K562 (cell line): Measurements from ENCODE around the gene ZNF740. TPM values are rescaled to one million over a fixed set of nuclear protein-coding genes. Genes with fewer than 3 reads are reported as not detected.

Experiments used
- CREB1 ChIP-seq, 2 experiments: sonication (generic) in 1 of 2; formaldehyde crosslinking in 1 of 2; IDR thresholded peaks; 2 replicates each; pipeline versions ENCODE4 v1.6.1 to v1.8.0; 2012 to 2022; ENCODE audit warnings: inconsistent platforms in 1 of 2, mild to moderate bottlenecking in 1 of 2, missing genetic modification reagents in 1 of 2, moderate library complexity in 1 of 2
- CREM ChIP-seq: IDR thresholded peaks from 2 replicates; pipeline ENCODE4 v1.6.1; 2014; ENCODE audit warnings: antibody characterized with exemption, low read depth
- CTBP1 ChIP-seq: fragments of 450-650 bp; IDR thresholded peaks from 2 replicates; pipeline ENCODE4 v1.6.1; 2016; ENCODE audit warnings: borderline replicate concordance
- DPF2 ChIP-seq: fragments of 450-650 bp; IDR thresholded peaks from 2 replicates; pipeline ENCODE4 v1.6.1; 2016
- EZH2 ChIP-seq: IDR thresholded peaks from 2 replicates; pipeline ENCODE4 v1.6.1; 2012; ENCODE audit warnings: low read depth, mild to moderate bottlenecking, inconsistent platforms, low read length, borderline replicate concordance
- FIP1L1 ChIP-seq: fragments of 200-400 bp; formaldehyde crosslinking; IDR thresholded peaks from 2 replicates; pipeline ENCODE4 v1.6.1; 2018; ENCODE audit warnings: mild to moderate bottlenecking, low read depth, low read length; ENCODE audit not compliant: poor library complexity, severe bottlenecking
- HIVEP1 ChIP-seq: fragments of 250-450 bp; sonication (Bioruptor Pico); IDR thresholded peaks from 2 replicates; pipeline ENCODE4 v1.4.0; 2020; ENCODE audit warnings: mild to moderate bottlenecking
- KLF13 ChIP-seq: fragments of 450-650 bp; IDR thresholded peaks from 2 replicates; pipeline ENCODE4 v1.6.1; 2016; ENCODE audit warnings: missing genetic modification characterization, low read depth, mild to moderate bottlenecking, missing compliant biosample characterization, moderate library complexity, borderline replicate concordance
- LCOR ChIP-seq: sonication (generic); formaldehyde crosslinking; IDR thresholded peaks from 2 replicates; pipeline ENCODE4 v1.8.0; 2022; ENCODE audit warnings: mild to moderate bottlenecking, missing genetic modification reagents
- MTA2 ChIP-seq: fragments of 450-650 bp; IDR thresholded peaks from 2 replicates; pipeline ENCODE4 v1.6.1; 2016; ENCODE audit warnings: low read depth
- PML ChIP-seq: IDR thresholded peaks from 2 replicates; pipeline ENCODE4 v1.6.1; 2012; ENCODE audit warnings: low read length, inconsistent platforms
- POLR2B ChIP-seq: fragments of 450-650 bp; IDR thresholded peaks from 2 replicates; pipeline ENCODE4 v1.6.1; 2018; ENCODE audit warnings: low read depth; ENCODE audit not compliant: partially characterized antibody
- POLR2H ChIP-seq: IDR thresholded peaks from 2 replicates; pipeline ENCODE4 v1.6.1; 2016; ENCODE audit warnings: missing genetic modification characterization, low read depth, mild to moderate bottlenecking, control low read depth, missing compliant biosample characterization, moderate library complexity
- SAP30 ChIP-seq: fragments of 200-600 bp; sonication (generic); IDR thresholded peaks from 2 replicates; pipeline ENCODE4 v1.6.1; 2012; ENCODE audit warnings: borderline replicate concordance, low read depth, mild to moderate bottlenecking, moderate library complexity, low read length, control low read depth, inconsistent platforms; ENCODE audit not compliant: insufficient read depth, poor library complexity, severe bottlenecking
- SP1 ChIP-seq: sonication (generic); formaldehyde crosslinking; IDR thresholded peaks from 2 replicates; pipeline ENCODE4 v1.8.1; 2022; ENCODE audit warnings: mild to moderate bottlenecking, missing genetic modification reagents
- SRF ChIP-seq, 2 experiments: fragments of 250-450, 450-650 bp in 1 of 2; sonication (Bioruptor Pico) in 1 of 2; sonication (generic) in 1 of 2; formaldehyde crosslinking; IDR thresholded peaks; 2 replicates each; pipeline versions ENCODE4 v1.5.0 to v1.5.1; 2020 to 2022; ENCODE audit warnings: mild to moderate bottlenecking in 1 of 2, missing genetic modification reagents in 1 of 2
- U2AF1 ChIP-seq: fragments of 200-400 bp; formaldehyde crosslinking; optimal IDR thresholded peaks from 2 replicates; pipeline ENCODE3; 2017; ENCODE audit warnings: mild to moderate bottlenecking, low read depth, low read length, moderate library complexity
- ZNF589 ChIP-seq: fragments of 200-800 bp; sonication (Bioruptor generic); IDR thresholded peaks from 2 replicates; pipeline ENCODE4 v1.6.1; 2016; ENCODE audit warnings: low read depth, missing genetic modification characterization, missing compliant biosample characterization
- polyA plus RNA-seq, 8 experiments: library from polyadenylated mRNA; depleted of rRNA in 4 of 8; stranded (reverse) in 5 of 8; unstranded in 3 of 8; fragments of >200 nt; fragmentation: Nextera tagmentation in 2 of 8; fragmentation: Illumina TruSeq in 1 of 8; extraction: Ambion mirVana in 2 of 8; extraction: Trizol in 1 of 8; gene quantifications; 2 replicates each; pipeline versions ENCODE4 v1.2.1 to v1.2.3, GENCODE V29; 2011 to 2014; ENCODE audit warnings: inconsistent platforms in 1 of 8, missing spikeins in 1 of 8
- total RNA-seq, 7 experiments: library from RNA; depleted of rRNA in 6 of 7; stranded (reverse); fragments of >200 nt in 6 of 7; fragmentation: Illumina TruSeq in 2 of 7; extraction: Trizol in 2 of 7; gene quantifications; 2 replicates each; pipeline versions ENCODE4 v1.2.1 to v1.2.3, GENCODE V29; 2011 to 2021; ENCODE audit warnings: low replicate concordance in 1 of 7
- TF ChIP-seq, protein P1 (sequence below): IDR thresholded peaks from 2 replicates; pipeline ENCODE4 v1.6.1; 2012; ENCODE audit warnings: low read depth, low read length, improper control_type of control experiment, borderline replicate concordance
- TF ChIP-seq, protein P2 (sequence below): sonication (generic); IDR thresholded peaks from 2 replicates; pipeline ENCODE4 v1.6.1; 2016
- TF ChIP-seq, protein P3 (sequence below): fragments of 250-450 bp; sonication (Bioruptor Pico); IDR thresholded peaks from 2 replicates; pipeline ENCODE4 v1.9.0; 2021; ENCODE audit warnings: mild to moderate bottlenecking
- TF ChIP-seq, protein P4 (sequence below): fragments of 450-650 bp; IDR thresholded peaks from 2 replicates; pipeline ENCODE4 v1.6.1; 2016; ENCODE audit warnings: missing biosample characterization, missing genetic modification characterization

The ZNF740 gene
- total and polyA plus RNA-seq, 9 of the 15 experiments (the other 6 are each of a cell fraction or from before 2014, with no cell fraction given): 0.57 to 46.4 (median 18.6) TPM

DNA sequence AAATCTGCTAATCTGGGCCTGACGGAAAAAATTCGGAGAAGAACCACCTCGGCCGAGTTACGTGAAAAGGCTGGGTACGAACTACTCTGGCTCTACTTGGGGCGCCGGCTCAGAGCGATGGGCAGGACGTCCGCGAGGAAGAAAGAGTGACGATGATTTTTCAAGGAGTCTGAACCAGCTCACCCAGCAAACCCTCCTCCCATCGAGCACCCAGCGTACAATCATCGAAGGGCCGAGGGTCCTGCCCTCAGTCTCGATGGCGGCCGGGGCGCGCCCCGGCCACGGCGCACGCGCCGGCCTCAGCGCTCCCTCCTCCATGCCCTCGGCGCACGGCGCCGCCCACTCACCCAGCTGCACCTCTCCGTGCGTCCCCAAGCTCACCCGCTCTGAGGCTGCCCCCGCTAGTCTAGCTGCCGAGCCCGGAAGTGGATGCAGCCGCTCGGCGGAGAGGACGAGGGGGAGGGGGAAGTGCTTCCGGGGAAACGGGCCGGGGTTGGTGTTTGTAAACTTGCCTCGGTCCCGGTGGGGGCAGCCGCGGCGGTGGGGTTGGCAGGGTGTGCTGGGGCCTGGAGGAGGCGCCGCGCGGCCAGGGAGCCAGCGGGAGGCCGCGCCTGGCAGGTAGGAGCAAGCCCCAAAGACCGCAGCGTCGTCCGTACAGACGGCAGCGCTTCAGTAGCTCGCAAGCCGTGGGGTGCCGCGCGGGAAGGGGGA lies at the start of gene ZNF740, which contains the start of gene CSAD (continued):
- TF ChIP-seq, protein P1, sequence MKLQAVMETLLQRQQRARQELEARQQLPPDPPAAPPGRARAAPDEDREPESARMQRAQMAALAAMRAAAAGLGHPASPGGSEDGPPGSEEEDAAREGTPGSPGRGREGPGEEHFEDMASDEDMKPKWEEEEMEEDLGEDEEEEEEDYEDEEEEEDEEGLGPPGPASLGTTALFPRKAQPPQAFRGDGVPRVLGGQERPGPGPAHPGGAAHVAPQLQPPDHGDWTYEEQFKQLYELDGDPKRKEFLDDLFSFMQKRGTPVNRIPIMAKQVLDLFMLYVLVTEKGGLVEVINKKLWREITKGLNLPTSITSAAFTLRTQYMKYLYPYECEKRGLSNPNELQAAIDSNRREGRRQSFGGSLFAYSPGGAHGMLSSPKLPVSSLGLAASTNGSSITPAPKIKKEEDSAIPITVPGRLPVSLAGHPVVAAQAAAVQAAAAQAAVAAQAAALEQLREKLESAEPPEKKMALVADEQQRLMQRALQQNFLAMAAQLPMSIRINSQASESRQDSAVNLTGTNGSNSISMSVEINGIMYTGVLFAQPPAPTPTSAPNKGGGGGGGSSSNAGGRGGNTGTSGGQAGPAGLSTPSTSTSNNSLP: no peak
- TF ChIP-seq SRF (CRISPR knock-in tag; IDR thresholded peaks at IDR 0.05): 0 out of 4 replicates have a peak, but pooled peaks of 1 of the 2 experiments have one; percentile 34
- peak; percentile 72 for TF ChIP-seq MTA2
- TF ChIP-seq FIP1L1: peak; percentile 91
- TF ChIP-seq, protein P2, sequence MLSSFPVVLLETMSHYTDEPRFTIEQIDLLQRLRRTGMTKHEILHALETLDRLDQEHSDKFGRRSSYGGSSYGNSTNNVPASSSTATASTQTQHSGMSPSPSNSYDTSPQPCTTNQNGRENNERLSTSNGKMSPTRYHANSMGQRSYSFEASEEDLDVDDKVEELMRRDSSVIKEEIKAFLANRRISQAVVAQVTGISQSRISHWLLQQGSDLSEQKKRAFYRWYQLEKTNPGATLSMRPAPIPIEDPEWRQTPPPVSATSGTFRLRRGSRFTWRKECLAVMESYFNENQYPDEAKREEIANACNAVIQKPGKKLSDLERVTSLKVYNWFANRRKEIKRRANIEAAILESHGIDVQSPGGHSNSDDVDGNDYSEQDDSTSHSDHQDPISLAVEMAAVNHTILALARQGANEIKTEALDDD: no peak
- TF ChIP-seq POLR2H (tag): peak; percentile 79
- peak; percentile 60 for TF ChIP-seq SP1
- no peak for TF ChIP-seq LCOR (CRISPR knock-in tag)
- 0 out of 2 replicates have a peak, but pooled peaks have one; percentile 55 for TF ChIP-seq ZNF589 (CRISPR knock-in tag)
- TF ChIP-seq, protein P3, sequence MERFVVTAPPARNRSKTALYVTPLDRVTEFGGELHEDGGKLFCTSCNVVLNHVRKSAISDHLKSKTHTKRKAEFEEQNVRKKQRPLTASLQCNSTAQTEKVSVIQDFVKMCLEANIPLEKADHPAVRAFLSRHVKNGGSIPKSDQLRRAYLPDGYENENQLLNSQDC (CRISPR knock-in tag): 0 out of 2 replicates have a peak, but pooled peaks have one; percentile 10
- TF ChIP-seq DPF2: peak; percentile 53; the same call in 1 of the 2 replicates
- peak; percentile 52 for TF ChIP-seq CREB1 (IDR thresholded peaks at IDR 0.05)
- peak; percentile 67 for TF ChIP-seq CREB1 (CRISPR knock-in tag; IDR thresholded peaks at IDR 0.05)
- no peak for TF ChIP-seq EZH2
- peak; percentile 83 for TF ChIP-seq CTBP1
- TF ChIP-seq KLF13 (tag): peak; percentile 54; the same call in 1 of the 2 replicates
- TF ChIP-seq POLR2B: peak; percentile 56
- no peak; the same call in 1 of the 2 replicates for TF ChIP-seq PML
- TF ChIP-seq CREM: peak; percentile 77
- TF ChIP-seq U2AF1: peak; percentile 64
- TF ChIP-seq HIVEP1 (CRISPR knock-in tag): no peak
- TF ChIP-seq SAP30: peak; percentile 77
- TF ChIP-seq, protein P4, sequence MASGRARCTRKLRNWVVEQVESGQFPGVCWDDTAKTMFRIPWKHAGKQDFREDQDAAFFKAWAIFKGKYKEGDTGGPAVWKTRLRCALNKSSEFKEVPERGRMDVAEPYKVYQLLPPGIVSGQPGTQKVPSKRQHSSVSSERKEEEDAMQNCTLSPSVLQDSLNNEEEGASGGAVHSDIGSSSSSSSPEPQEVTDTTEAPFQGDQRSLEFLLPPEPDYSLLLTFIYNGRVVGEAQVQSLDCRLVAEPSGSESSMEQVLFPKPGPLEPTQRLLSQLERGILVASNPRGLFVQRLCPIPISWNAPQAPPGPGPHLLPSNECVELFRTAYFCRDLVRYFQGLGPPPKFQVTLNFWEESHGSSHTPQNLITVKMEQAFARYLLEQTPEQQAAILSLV (tag): no peak
